ENCODE results near the gene PRCC. TPM values are rescaled to one million over a fixed set of nuclear protein-coding genes. Genes with fewer than 3 reads are reported as not detected.

The PRCC gene
- total RNA-seq, 1 donor, result 28.3 TPM

DNA sequence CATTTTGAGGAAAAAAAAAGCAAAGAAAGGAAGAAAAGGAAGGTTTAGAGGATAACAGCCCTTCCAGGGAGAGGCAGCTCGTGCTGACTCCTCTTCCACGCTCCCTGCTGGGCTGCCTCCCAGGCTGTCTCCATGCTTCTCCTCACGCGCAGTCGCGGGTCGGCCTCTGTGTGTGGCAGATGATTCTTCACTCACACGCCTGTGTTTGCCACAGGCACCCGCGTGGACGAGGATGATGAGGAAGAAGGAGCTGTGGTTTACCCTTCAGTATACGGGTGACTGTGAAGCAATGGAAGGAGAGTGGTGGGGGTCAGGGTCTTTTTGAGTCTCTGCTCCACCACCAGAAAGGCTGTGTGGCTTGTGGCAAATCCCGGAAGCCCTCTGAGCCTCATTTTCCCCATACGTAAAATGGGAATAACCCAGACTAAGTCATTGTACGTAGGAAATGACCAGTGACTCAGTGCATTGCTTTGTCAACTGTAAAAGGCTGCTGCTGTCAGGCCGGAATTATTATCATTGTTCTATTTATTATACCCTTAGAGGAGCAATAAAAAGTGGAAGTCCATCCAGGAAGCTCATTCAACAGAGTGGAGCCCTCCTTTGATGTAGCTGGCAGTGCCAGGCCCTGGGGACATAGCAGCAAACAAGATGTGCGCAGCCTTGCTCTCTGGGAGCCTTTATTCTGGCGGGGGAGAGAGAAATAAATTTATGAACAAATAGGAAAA lies 61.2 kb downstream of the PRCC start:
- no peak overlapping the region for H3K4me3 ChIP-seq (ENCODE audit: low read depth, low read length)

GRCh38 chr1:156832434-156832833 lies 65.1 kb downstream of the PRCC start:
- H3K4me3 ChIP-seq (ENCODE audit: low read depth, low read length), result no peak overlapping the region
- DNase-seq (ENCODE audit: low read depth), result no peak
- TF ChIP-seq, protein P1, sequence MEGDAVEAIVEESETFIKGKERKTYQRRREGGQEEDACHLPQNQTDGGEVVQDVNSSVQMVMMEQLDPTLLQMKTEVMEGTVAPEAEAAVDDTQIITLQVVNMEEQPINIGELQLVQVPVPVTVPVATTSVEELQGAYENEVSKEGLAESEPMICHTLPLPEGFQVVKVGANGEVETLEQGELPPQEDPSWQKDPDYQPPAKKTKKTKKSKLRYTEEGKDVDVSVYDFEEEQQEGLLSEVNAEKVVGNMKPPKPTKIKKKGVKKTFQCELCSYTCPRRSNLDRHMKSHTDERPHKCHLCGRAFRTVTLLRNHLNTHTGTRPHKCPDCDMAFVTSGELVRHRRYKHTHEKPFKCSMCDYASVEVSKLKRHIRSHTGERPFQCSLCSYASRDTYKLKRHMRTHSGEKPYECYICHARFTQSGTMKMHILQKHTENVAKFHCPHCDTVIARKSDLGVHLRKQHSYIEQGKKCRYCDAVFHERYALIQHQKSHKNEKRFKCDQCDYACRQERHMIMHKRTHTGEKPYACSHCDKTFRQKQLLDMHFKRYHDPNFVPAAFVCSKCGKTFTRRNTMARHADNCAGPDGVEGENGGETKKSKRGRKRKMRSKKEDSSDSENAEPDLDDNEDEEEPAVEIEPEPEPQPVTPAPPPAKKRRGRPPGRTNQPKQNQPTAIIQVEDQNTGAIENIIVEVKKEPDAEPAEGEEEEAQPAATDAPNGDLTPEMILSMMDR (IDR thresholded peaks at IDR 0.05; ENCODE audit: insufficient read depth, low read length), result no peak

More for the DNA sequence above, 61.2 kb downstream of the PRCC start:
- DNase-seq (ENCODE audit: low read depth), result no peak
- TF ChIP-seq, protein P1 (IDR thresholded peaks at IDR 0.05; ENCODE audit: insufficient read depth, low read length), result no peak

GRCh38 chr1:156833603-156834002 lies 66.3 kb downstream of the PRCC start:
- H3K4me3 ChIP-seq (ENCODE audit: low read depth, low read length), result no peak overlapping the region
- DNase-seq (ENCODE audit: low read depth), result no peak
- TF ChIP-seq, protein P1 (IDR thresholded peaks at IDR 0.05; ENCODE audit: insufficient read depth, low read length), result no peak

- DNase-seq (ENCODE audit: low read depth), result no peak
- TF ChIP-seq, protein P1 (IDR thresholded peaks at IDR 0.05; ENCODE audit: insufficient read depth, low read length), result no peak
- no peak overlapping the region for H3K4me3 ChIP-seq (ENCODE audit: low read depth, low read length)
These were observed 67.0 kb downstream of the PRCC start for GRCh38 chr1:156834322-156834721.

GRCh38 chr1:156836041-156836654 lies 68.8 kb downstream of the PRCC start:
- DNase-seq (ENCODE audit: low read depth), result no peak

DNA sequence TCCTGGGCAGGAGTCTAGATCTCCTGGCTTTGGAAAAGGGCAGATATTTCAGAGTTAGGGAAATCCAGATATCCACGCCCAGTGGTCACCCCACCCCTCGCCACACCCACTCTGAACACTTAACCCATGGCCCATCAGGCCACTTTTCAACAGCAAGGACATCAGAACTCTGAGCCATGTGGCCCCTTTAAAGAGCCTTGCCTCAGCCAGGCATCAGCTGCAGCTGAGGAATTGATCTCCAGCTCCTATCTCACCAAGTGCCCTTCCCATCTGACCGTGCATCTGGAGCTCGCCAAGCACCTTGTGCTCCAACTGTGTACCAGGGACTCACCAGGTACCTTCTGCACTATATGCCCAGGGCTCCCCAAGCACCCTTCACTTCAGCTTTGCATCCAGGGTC lies 69.6 kb downstream of the PRCC start:
- DNase-seq (ENCODE audit: low read depth), result no peak
- no peak overlapping the region for H3K4me3 ChIP-seq (ENCODE audit: low read depth, low read length)
- TF ChIP-seq, protein P1 (IDR thresholded peaks at IDR 0.05; ENCODE audit: insufficient read depth, low read length), result no peak

More at GRCh38 chr1:156836041-156836654, 68.8 kb downstream of the PRCC start:
- H3K4me3 ChIP-seq (ENCODE audit: low read depth, low read length), result no peak overlapping the region
- TF ChIP-seq, protein P1 (IDR thresholded peaks at IDR 0.05; ENCODE audit: insufficient read depth, low read length), result no peak
